Testis (tissue), 3 donors: ENCODE measurements around the gene CKAP2L. TPM values are rescaled to one million over a fixed set of nuclear protein-coding genes. Genes with fewer than 3 reads are reported as not detected.

Source experiments
- DNase-seq: peaks from one replicate; pipeline ENCODE4 v3.0.0-alpha.2; 2019
- H3K27ac ChIP-seq, 2 donors: fragments of 200-600 bp; sonication (generic); one replicate each; pipeline ENCODE4 v1.5.1; 2019
- H3K27me3 ChIP-seq: fragments of 200-600 bp; sonication (generic); one replicate; pipeline ENCODE4 v1.5.1; 2019
- H3K36me3 ChIP-seq: fragments of 200-600 bp; sonication (generic); one replicate; pipeline ENCODE4 v1.5.1; 2017; ENCODE audit warnings: low read depth; ENCODE audit errors: missing control alignments
- H3K4me1 ChIP-seq: fragments of 200-600 bp; sonication (generic); one replicate; pipeline ENCODE4 v1.5.1; 2019
- H3K4me3 ChIP-seq, 2 donors: fragments of 200-600 bp; sonication (generic); one replicate each; pipeline ENCODE4 v1.5.1; 2017 to 2019
- H3K9me3 ChIP-seq: fragments of 200-600 bp; sonication (generic); one replicate; pipeline ENCODE4 v1.5.1; 2017
- CTCF ChIP-seq, 3 experiments: fragments of 450-650 bp in 2 of 3; fragments of 200-600 bp in 1 of 3; sonication (generic) in 1 of 3; IDR thresholded peaks; one replicate each; pipeline ENCODE4 v1.5.1; 2016 to 2019; ENCODE audit warnings: antibody characterized with exemption in 3 of 3, mild to moderate bottlenecking in 2 of 3, moderate library complexity in 1 of 3
- POLR2A ChIP-seq: fragments of 450-650 bp; IDR thresholded peaks from one replicate; pipeline ENCODE4 v1.6.1; 2017; ENCODE audit warnings: antibody characterized with exemption, mild to moderate bottlenecking, moderate library complexity
- WGBS, 2 donors: methylation state at CpG; one replicate each; pipeline ENCODE4 v1.1.5; 2018; 5-methylcytosine and 5-hydroxymethylcytosine counted together
- intact Hi-C: fragments of 100-400 bp; cut with DNase I; formaldehyde crosslinking; loops from one replicate; pipeline ENCODE4 v1.15.1; 2023; ENCODE audit warnings: low total_unique reads
- polyA plus RNA-seq: library from polyadenylated mRNA; stranded (reverse); fragments of 350-450 nt; fragmentation: Illumina TruSeq; extraction: RNeasy Lipid Tissue Mini Kit (QIAGEN cat#74804); gene quantifications from one replicate; pipeline ENCODE4 v1.2.3, GENCODE V29; 2014; ENCODE audit warnings: low read depth, low replicate concordance; ENCODE audit not compliant: insufficient read depth
- total RNA-seq, 2 donors: library from RNA; depleted of rRNA; stranded (reverse); fragments of >200 nt; gene quantifications; one replicate each; pipeline ENCODE4 v1.2.3, GENCODE V29; 2016

CKAP2L gene
- total and polyA plus RNA-seq, 3 donors from 2014 or later = 7.1 to 11.0 (median 9.5) TPM

GRCh38 chr2:112782234-112782799 is 17.9 kb upstream of the CKAP2L start:
- no peaks in the 10 kb centered on the region for H3K4me1 ChIP-seq
- H3K27me3 ChIP-seq = no peaks in the 10 kb centered on the region
- H3K4me3 ChIP-seq = no peak overlapping the region
- 81 to 86% methylated on average over 3 of the region's 3 CpGs for WGBS, 2 donors
- intact Hi-C loops = no loop called here
- no peaks in the 10 kb centered on the region for H3K9me3 ChIP-seq
- H3K27ac ChIP-seq = no peak overlapping the region
- no peak for TF ChIP-seq POLR2A
- TF ChIP-seq CTCF (IDR thresholded peaks at IDR 0.05) = no peak
- DNase-seq = no peak
- no peaks in the 10 kb centered on the region for H3K36me3 ChIP-seq

GRCh38 chr2:112779598-112779997 is 15.2 kb upstream of the CKAP2L start:
- Histone ChIP-seq H3K27ac (no peak overlapping the region), H3K36me3 (no peaks in the 10 kb centered on the region), H3K27me3 (no peaks in the 10 kb centered on the region), H3K4me3 (no peak overlapping the region), H3K4me1 (no peaks in the 10 kb centered on the region), H3K9me3 (no peaks in the 10 kb centered on the region)
- TF ChIP-seq POLR2A = no peak
- no peak for TF ChIP-seq CTCF (IDR thresholded peaks at IDR 0.05)
- 85 to 87% methylated on average over 1 of the region's 1 CpG for WGBS, 2 donors
- no peak for DNase-seq
- intact Hi-C loops = no loop called here

DNA sequence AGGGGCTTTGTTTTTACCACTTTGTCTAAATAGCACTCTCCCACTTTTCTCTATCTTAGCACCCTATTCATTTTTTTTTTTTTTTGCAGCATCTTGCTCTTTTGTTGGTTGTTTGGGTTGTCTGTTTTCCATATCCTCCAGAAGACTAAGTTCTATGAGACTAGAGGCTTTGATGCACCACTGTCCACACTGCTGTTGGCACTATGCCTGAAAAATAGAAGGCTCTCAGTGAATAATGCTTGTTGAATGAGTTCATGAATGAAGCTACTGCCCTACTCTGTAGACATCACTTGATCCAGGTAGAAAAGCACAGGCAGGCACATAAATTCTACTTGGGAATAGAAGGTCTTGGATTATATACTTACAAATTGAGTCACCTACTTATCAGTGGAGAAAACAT is 12.6 kb upstream of the CKAP2L start:
- Histone ChIP-seq H3K27me3 (no peaks in the 10 kb centered on the region), H3K27ac (no peak overlapping the region), H3K4me3 (no peak overlapping the region), H3K9me3 (no peaks in the 10 kb centered on the region), H3K4me1 (peaks cover 4% of the 10 kb centered on the region), H3K36me3 (no peaks in the 10 kb centered on the region)
- intact Hi-C loops = no loop called here
- TF ChIP-seq CTCF (IDR thresholded peaks at IDR 0.05) (no peak), POLR2A (no peak)
- DNase-seq = no peak

DNA sequence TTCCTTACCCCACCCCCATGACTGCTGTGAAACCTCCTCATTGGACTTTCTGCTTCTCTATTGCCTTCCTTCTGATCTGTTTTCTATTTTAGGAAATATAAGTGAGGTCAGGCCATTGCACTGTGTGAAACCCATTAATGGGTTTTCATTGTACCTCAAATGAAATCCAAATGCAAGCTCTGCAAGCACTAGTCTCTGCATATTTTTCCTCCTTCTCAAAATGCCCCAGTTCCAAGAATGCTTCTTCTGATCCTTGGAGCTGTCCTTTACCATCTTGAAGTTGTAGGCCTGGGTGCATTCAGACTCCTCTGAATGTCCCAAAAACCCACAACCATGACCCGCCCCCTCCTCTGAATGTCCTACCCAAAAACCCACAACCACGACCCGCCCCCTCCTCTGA is 11.7 kb upstream of the CKAP2L start:
- Histone ChIP-seq H3K27me3 (no peaks in the 10 kb centered on the region), H3K9me3 (no peaks in the 10 kb centered on the region), H3K27ac (no peak overlapping the region), H3K36me3 (no peaks in the 10 kb centered on the region), H3K4me3 (no peak overlapping the region), H3K4me1 (peaks cover 4% of the 10 kb centered on the region)
- intact Hi-C loops = no loop called here
- TF ChIP-seq CTCF (IDR thresholded peaks at IDR 0.05) (no peak), POLR2A (no peak)
- 65 to 96% methylated on average over 2 to 3 of the region's 3 CpGs for WGBS, 2 donors
- DNase-seq = no peak

- DNase-seq = no peak
- no peaks in the 10 kb centered on the region for H3K27me3 ChIP-seq
- TF ChIP-seq CTCF (IDR thresholded peaks at IDR 0.05) (no peak), POLR2A (no peak)
- intact Hi-C loops = no loop called here
- no peaks in the 10 kb centered on the region for H3K36me3 ChIP-seq
- no peak overlapping the region for H3K4me3 ChIP-seq
- H3K9me3 ChIP-seq = no peaks in the 10 kb centered on the region
- WGBS, 2 donors = 94 to 96% methylated on average over 3 of the region's 3 CpGs
- peaks cover 4% of the 10 kb centered on the region for H3K4me1 ChIP-seq
- no peak overlapping the region for H3K27ac ChIP-seq
Observed at GRCh38 chr2:112774536-112775285, 10.3 kb upstream of the CKAP2L start.
